Chondrocyte (in vitro differentiated cells): ENCODE results near the gene CCDC81. TPM values are rescaled to one million over a fixed set of nuclear protein-coding genes. Genes with fewer than 3 reads are reported as not detected.

Experiments
- DNase-seq: peaks from one replicate; pipeline ENCODE4 v3.0.0; 2021; ENCODE audit warnings: mixed read lengths, low spot score
- H3K27ac Mint-ChIP-seq: one replicate; pipeline ENCODE4 v1.8.0; 2021; ENCODE audit warnings: mild to moderate bottlenecking, moderate library complexity, mixed read lengths; ENCODE audit not compliant: unreplicated experiment
- H3K27me3 Mint-ChIP-seq: 2 replicates; pipeline ENCODE4 v1.8.0; 2021; ENCODE audit warnings: low read depth, mixed read lengths
- H3K36me3 Mint-ChIP-seq: 2 replicates; pipeline ENCODE4 v1.8.0; 2021; ENCODE audit warnings: low read depth, mixed read lengths
- H3K4me1 Mint-ChIP-seq: 2 replicates; pipeline ENCODE4 v1.8.0; 2021; ENCODE audit warnings: low read depth, mild to moderate bottlenecking, mixed read lengths
- H3K4me3 Mint-ChIP-seq: one replicate; pipeline ENCODE4 v1.8.0; 2021; ENCODE audit warnings: mild to moderate bottlenecking, moderate library complexity, mixed read lengths; ENCODE audit not compliant: unreplicated experiment
- H3K9me3 Mint-ChIP-seq: 2 replicates; pipeline ENCODE4 v1.8.0; 2021; ENCODE audit warnings: low read depth, mixed read lengths
- long read RNA-seq: library from polyadenylated mRNA; stranded (forward); transcript quantifications from one replicate; pipeline ENCODE4 v2.0.0, GENCODE V29; 2021
- total RNA-seq: library from RNA; stranded (reverse); gene quantifications from 3 replicates; pipeline ENCODE4 v1.2.1, GENCODE V29; 2021
- TF ChIP-seq, protein P1 (sequence below): fragments of 200-600 bp; sonication (generic); IDR thresholded peaks from 2 replicates; pipeline ENCODE4 v1.5.0; 2021; ENCODE audit warnings: antibody characterized with exemption, mild to moderate bottlenecking, moderate library complexity

CCDC81 gene
- 1.7 to 9.6 TPM (median 8.5 TPM) in 3 replicates for total RNA-seq
- long read RNA-seq, partial matches to known transcripts: 2 of 12 reads
- long read RNA-seq, other reads (novel, unspliced or antisense): 8 of 12 reads

- Mint-ChIP-seq H3K27ac (no peak within 1 kb of the TSS), H3K4me1 (peaks cover 4% of the 10 kb centered on the region), H3K4me3 (no peak within 1 kb of the TSS), H3K27me3 (no peaks in the 10 kb centered on the region), H3K9me3 (peaks cover 19% of the 10 kb centered on the region), H3K36me3 (peaks cover 3% of the 10 kb centered on the region)
- DNase-seq: no peak
- TF ChIP-seq, protein P1, sequence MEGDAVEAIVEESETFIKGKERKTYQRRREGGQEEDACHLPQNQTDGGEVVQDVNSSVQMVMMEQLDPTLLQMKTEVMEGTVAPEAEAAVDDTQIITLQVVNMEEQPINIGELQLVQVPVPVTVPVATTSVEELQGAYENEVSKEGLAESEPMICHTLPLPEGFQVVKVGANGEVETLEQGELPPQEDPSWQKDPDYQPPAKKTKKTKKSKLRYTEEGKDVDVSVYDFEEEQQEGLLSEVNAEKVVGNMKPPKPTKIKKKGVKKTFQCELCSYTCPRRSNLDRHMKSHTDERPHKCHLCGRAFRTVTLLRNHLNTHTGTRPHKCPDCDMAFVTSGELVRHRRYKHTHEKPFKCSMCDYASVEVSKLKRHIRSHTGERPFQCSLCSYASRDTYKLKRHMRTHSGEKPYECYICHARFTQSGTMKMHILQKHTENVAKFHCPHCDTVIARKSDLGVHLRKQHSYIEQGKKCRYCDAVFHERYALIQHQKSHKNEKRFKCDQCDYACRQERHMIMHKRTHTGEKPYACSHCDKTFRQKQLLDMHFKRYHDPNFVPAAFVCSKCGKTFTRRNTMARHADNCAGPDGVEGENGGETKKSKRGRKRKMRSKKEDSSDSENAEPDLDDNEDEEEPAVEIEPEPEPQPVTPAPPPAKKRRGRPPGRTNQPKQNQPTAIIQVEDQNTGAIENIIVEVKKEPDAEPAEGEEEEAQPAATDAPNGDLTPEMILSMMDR: no peak
Measured at GRCh38 chr11:86374586-86374985, at the start of gene CCDC81. TSS of gene CCDC81 (plus strand) at chr11:86374887. CDS start at chr11:86375164, 277 bp downstream.

DNA sequence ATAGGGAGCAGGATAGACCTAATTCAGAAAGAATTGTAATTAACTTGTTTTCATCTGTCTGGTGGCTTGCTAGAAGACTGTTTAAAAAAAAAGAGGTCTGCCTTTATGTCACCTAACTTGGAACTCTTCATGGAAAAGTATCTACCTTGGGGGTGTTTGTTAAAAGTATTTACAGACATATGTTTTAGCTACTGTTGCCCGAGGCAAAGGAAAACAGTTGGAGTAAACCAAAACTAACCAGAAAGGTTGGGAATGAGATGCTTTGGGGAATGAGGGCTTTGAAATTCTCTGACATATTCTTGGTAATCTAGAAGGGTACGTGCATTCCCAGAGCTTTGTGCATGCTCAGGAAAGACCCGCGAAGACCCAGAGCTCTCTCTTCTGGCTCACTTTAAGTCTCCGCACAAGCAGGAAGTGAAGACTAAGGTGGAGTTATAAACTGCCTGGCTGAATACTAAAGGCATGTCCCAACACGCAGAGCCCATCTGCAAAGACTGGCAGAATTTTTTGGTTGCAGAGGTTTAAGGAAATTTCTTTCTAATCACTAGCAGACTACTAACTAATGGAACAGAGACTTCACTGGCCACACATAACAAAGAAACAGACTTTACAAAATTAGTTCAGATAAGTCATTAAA is 39.4 kb upstream of the CCDC81 start:
- no peaks in the 10 kb centered on the region for H3K27me3 Mint-ChIP-seq
- H3K36me3 Mint-ChIP-seq: peaks cover 23% of the 10 kb centered on the region
- DNase-seq: no peak
- no peak overlapping the region for H3K27ac Mint-ChIP-seq
- H3K4me3 Mint-ChIP-seq: no peak overlapping the region
- TF ChIP-seq, protein P1: no peak
- peaks cover 6% of the 10 kb centered on the region for H3K4me1 Mint-ChIP-seq
- peaks cover 11% of the 10 kb centered on the region for H3K9me3 Mint-ChIP-seq

DNA sequence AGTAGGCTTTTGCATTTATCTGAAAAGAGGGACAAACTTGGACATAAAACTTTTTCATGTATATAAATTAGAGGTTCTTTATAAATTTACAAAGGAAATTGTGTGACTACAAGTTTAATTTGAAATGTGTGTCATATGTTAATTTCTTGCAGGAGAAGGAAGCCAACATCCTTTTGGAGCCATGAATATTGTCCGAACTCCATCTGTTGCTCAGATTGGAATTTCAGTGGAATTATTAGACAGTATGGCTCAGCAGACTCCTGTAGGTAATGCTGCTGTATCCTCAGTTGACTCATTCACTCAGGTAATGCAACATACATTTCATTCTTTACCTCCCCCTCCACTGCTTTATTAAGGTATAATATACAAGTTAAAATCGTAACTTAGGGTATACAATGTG is 37.5 kb upstream of the CCDC81 start:
- no peak for DNase-seq
- peaks cover 24% of the 10 kb centered on the region for H3K36me3 Mint-ChIP-seq
- TF ChIP-seq, protein P1: no peak
- no peak overlapping the region for H3K27ac Mint-ChIP-seq
- H3K4me1 Mint-ChIP-seq: peaks cover 3% of the 10 kb centered on the region
- no peak overlapping the region for H3K4me3 Mint-ChIP-seq
- H3K9me3 Mint-ChIP-seq: peaks cover 11% of the 10 kb centered on the region
- H3K27me3 Mint-ChIP-seq: no peaks in the 10 kb centered on the region

DNA sequence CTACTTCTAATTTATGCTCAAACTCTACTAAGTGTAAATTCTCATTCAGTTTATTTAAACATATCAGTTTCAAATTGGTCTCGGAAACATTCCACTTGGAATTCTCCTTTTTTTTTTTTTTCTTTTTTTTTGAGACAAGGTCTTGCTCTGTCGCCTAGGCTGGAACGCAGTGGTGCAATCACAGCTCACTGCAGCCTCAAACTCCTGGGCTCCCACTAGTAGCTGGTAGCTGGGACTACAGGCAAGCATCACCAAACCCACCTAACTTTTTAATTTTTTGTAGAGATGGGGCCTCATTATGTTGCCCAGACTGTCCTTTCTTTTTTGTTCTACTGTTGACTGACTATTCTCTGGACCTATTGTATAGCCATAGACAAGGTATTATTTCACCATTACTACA is 33.3 kb upstream of the CCDC81 start:
- Mint-ChIP-seq H3K27me3 (no peaks in the 10 kb centered on the region), H3K4me1 (peaks cover 9% of the 10 kb centered on the region), H3K4me3 (no peak overlapping the region), H3K36me3 (peaks cover 15% of the 10 kb centered on the region), H3K9me3 (peaks cover 2% of the 10 kb centered on the region), H3K27ac (peak overlapping the region; percentile 49)
- no peak for DNase-seq
- TF ChIP-seq, protein P1: no peak

DNA sequence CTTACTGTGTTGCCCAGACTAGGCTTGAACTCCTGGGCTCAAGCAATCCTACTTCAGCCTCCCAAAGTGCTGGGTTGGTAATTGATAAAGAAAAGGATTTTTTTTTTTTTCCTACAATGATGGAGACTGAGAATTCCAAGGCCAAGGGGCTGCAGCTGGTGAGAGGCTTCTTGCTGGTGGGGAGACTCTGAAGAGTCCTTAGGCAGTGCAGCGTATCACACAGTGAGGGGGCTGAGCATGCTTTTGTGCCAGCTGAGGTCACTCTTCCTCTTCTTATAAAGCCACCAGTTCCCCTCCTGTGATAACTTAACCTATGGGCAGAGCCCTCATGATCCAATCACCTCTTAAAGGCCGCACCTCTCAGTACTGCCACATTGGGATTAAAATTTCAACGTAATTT is 28.2 kb upstream of the CCDC81 start:
- peaks cover 11% of the 10 kb centered on the region for H3K36me3 Mint-ChIP-seq
- no peak overlapping the region for H3K4me3 Mint-ChIP-seq
- no peak overlapping the region for H3K27ac Mint-ChIP-seq
- H3K4me1 Mint-ChIP-seq: peaks cover 7% of the 10 kb centered on the region
- TF ChIP-seq, protein P1: no peak
- no peaks in the 10 kb centered on the region for H3K27me3 Mint-ChIP-seq
- DNase-seq: no peak
- no peaks in the 10 kb centered on the region for H3K9me3 Mint-ChIP-seq
